ENCODE data around the gene MAF.

MAF gene

GRCh38 chr16:79564671-79565107 lies 35.8 kb downstream of the MAF start:
- no peak for TF ChIP-seq CTCF (IDR thresholded peaks at IDR 0.05)
- TF ChIP-seq ZFX (IDR thresholded peaks at IDR 0.05; ENCODE audit: borderline replicate concordance) = no peak
- H3K27ac ChIP-seq = no peak overlapping the region

- TF ChIP-seq CTCF (IDR thresholded peaks at IDR 0.05) (no peak), ZFX (IDR thresholded peaks at IDR 0.05; ENCODE audit: borderline replicate concordance) (no peak)
Observed at GRCh38 chr16:79563921-79564320, 36.6 kb downstream of the MAF start.

GRCh38 chr16:79562166-79562823 lies 38.2 kb downstream of the MAF start:
- H3K27ac ChIP-seq = no peak overlapping the region
- no peak for TF ChIP-seq ZFX (IDR thresholded peaks at IDR 0.05; ENCODE audit: borderline replicate concordance)
- TF ChIP-seq CTCF (IDR thresholded peaks at IDR 0.05) = no peak

More at GRCh38 chr16:79563921-79564320, 36.6 kb downstream of the MAF start:
- no peak overlapping the region for H3K27ac ChIP-seq

GRCh38 chr16:79561729-79562128 lies 38.8 kb downstream of the MAF start:
- TF ChIP-seq ZFX (IDR thresholded peaks at IDR 0.05; ENCODE audit: borderline replicate concordance) = no peak
- TF ChIP-seq CTCF (IDR thresholded peaks at IDR 0.05) = no peak
- H3K27ac ChIP-seq = no peak overlapping the region

- no peak overlapping the region for H3K27ac ChIP-seq
- TF ChIP-seq CTCF (IDR thresholded peaks at IDR 0.05) (no peak), ZFX (IDR thresholded peaks at IDR 0.05; ENCODE audit: borderline replicate concordance) (no peak)
Observed at GRCh38 chr16:79560923-79561322, 39.6 kb downstream of the MAF start.

- no peak overlapping the region for H3K27ac ChIP-seq
- TF ChIP-seq CTCF (IDR thresholded peaks at IDR 0.05) = no peak
- TF ChIP-seq ZFX (IDR thresholded peaks at IDR 0.05; ENCODE audit: borderline replicate concordance) = no peak
Observed at GRCh38 chr16:79560318-79560717, 40.2 kb downstream of the MAF start.

- H3K27ac ChIP-seq = no peak overlapping the region
- TF ChIP-seq ZFX (IDR thresholded peaks at IDR 0.05; ENCODE audit: borderline replicate concordance) = no peak
- TF ChIP-seq CTCF (IDR thresholded peaks at IDR 0.05) = no peak
Observed at GRCh38 chr16:79559532-79559931, 41.0 kb downstream of the MAF start.
